ENCODE data around the gene HRC. TPM values are rescaled to one million over a fixed set of nuclear protein-coding genes. Genes with fewer than 3 reads are reported as not detected.

The HRC gene, protein sequence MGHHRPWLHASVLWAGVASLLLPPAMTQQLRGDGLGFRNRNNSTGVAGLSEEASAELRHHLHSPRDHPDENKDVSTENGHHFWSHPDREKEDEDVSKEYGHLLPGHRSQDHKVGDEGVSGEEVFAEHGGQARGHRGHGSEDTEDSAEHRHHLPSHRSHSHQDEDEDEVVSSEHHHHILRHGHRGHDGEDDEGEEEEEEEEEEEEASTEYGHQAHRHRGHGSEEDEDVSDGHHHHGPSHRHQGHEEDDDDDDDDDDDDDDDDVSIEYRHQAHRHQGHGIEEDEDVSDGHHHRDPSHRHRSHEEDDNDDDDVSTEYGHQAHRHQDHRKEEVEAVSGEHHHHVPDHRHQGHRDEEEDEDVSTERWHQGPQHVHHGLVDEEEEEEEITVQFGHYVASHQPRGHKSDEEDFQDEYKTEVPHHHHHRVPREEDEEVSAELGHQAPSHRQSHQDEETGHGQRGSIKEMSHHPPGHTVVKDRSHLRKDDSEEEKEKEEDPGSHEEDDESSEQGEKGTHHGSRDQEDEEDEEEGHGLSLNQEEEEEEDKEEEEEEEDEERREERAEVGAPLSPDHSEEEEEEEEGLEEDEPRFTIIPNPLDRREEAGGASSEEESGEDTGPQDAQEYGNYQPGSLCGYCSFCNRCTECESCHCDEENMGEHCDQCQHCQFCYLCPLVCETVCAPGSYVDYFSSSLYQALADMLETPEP
- total RNA-seq (2022; extraction: Qiagen RNA extraction): not detected in 5 replicates

GRCh38 chr19:49155005-49155819, at the start of gene HRC:
HRC (minus strand) TSS chr19:49155396; CDS start chr19:49155237, 159 bp downstream.

GRCh38 chr19:49157445-49158224, 2.4 kb upstream of the HRC start, which contains the start of gene TRPM4:
TRPM4 (plus strand) TSS chr19:49157792; CDS start chr19:49157867, 75 bp downstream.

GRCh38 chr19:49119411-49120324, 35.5 kb downstream of the HRC start, which contains the start of gene PPFIA3:
PPFIA3 (plus strand) TSS chr19:49119544; CDS start chr19:49127874, 8,330 bp downstream.

DNA sequence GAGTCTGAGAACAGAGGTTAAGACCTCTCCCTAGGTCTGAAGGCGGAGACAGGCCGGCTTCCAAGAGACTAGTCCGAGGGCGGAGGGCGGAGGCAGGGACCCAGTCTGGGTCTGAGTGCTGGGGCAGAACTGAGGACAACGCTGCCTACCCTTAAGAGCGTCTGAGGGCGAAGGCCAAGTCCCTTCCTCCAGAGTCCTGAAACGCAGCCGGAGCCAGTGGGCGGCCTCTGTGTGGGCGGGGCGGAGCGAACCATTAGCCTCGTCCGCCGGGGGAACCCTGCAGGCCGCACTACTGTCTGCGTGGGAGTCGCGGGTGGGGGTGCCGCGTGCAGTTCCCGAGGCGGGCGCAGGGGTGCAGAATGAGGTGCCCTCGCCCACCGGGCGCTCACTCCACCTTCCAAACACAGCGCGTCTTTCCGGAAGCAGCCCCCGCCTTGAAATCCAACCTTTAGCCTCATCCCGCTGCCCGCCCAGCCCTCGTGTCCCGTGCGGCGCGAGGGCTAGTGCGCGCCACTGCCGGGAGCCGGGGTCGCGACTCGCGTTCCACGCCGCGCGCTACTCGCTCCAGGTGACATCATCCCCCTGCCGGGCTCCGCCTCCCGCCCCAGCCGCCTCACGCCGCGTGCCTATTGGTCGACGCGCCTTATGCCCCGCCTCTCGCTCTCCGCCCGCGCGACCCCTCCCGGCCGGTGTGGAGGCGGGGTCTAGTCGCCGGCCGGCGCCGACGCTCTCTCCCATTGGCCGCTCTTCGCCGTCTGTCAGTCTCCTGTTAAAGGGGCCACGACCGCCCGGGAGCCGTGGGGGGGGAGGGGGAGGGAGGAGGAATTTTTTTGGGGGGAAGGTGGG, 36.4 kb downstream of the HRC start, which contains the start of gene C19orf73:
Gene C19orf73, minus strand, starts transcription at position 579 of the 846 bp plus-strand sequence. Its CDS starts 121 bp downstream, at position 458.

GRCh38 chr19:49113762-49114629, 41.2 kb downstream of the HRC start, which contains the start of gene LIN7B:
LIN7B (plus strand) TSS chr19:49114370; CDS start chr19:49114405, 35 bp downstream.

Other genes with a start within 250 kb of the HRC start
- gene DHDH, start 221.7 kb downstream of the HRC start, total RNA-seq (2022; extraction: Qiagen RNA extraction): 0.80 to 2.3 TPM (median 1.2 TPM) in 5 replicates
- gene BAX, start 200.5 kb downstream of the HRC start, total RNA-seq (2022; extraction: Qiagen RNA extraction): 272 to 378 TPM (median 341 TPM) in 5 replicates
- 17,118 to 23,794 TPM (median 18,268 TPM) in 5 replicates for gene FTL, start 190.1 kb downstream of the HRC start, total RNA-seq (2022; extraction: Qiagen RNA extraction)
- 18.8 to 23.7 TPM (median 19.5 TPM) in 5 replicates for gene GYS1, start 162.1 kb downstream of the HRC start, total RNA-seq (2022; extraction: Qiagen RNA extraction)
- gene RUVBL2, start 161.5 kb downstream of the HRC start, total RNA-seq (2022; extraction: Qiagen RNA extraction): 221 to 255 TPM (median 225 TPM) in 5 replicates
- not detected in 5 replicates for gene LHB, start 138.3 kb downstream of the HRC start, total RNA-seq (2022; extraction: Qiagen RNA extraction)
- 0.64 TPM in 1 of 5 replicates, not detected in the others for gene CGB3, start 131.1 kb downstream of the HRC start, total RNA-seq (2022; extraction: Qiagen RNA extraction)
- 0.44 TPM in 1 of 5 replicates, not detected in the others for gene CGB2, start 123.5 kb downstream of the HRC start, total RNA-seq (2022; extraction: Qiagen RNA extraction)
- not detected in 5 replicates for gene CGB1, start 118.5 kb downstream of the HRC start, total RNA-seq (2022; extraction: Qiagen RNA extraction)
- gene CGB5, start 111.5 kb downstream of the HRC start, total RNA-seq (2022; extraction: Qiagen RNA extraction): 0.38 to 0.85 TPM (median 0.62 TPM) in 4 of 5 replicates, not detected in the other
- gene CGB8, start 106.3 kb downstream of the HRC start, total RNA-seq (2022; extraction: Qiagen RNA extraction): 2.4 to 3.4 TPM (median 3.2 TPM) in 5 replicates
- gene CGB7, start 97.6 kb downstream of the HRC start, total RNA-seq (2022; extraction: Qiagen RNA extraction): 0.36 to 0.83 TPM (median 0.53 TPM) in 5 replicates
- 0.35 to 1.6 TPM (median 0.63 TPM) in 5 replicates for gene NTF4, start 90.6 kb downstream of the HRC start, total RNA-seq (2022; extraction: Qiagen RNA extraction)
- not detected in 5 replicates for gene KCNA7, start 82.7 kb downstream of the HRC start, total RNA-seq (2022; extraction: Qiagen RNA extraction)
- 286 to 352 TPM (median 322 TPM) in 5 replicates for gene SNRNP70, start 69.9 kb downstream of the HRC start, total RNA-seq (2022; extraction: Qiagen RNA extraction)
- gene LIN7B, start 41.0 kb downstream of the HRC start, total RNA-seq (2022; extraction: Qiagen RNA extraction): 5.5 to 8.7 TPM (median 7.2 TPM) in 5 replicates
- 1.2 to 2.4 TPM (median 1.6 TPM) in 5 replicates for gene C19orf73, start 36.3 kb downstream of the HRC start, total RNA-seq (2022; extraction: Qiagen RNA extraction)
- 4.7 to 9.0 TPM (median 8.0 TPM) in 5 replicates for gene PPFIA3, start 35.9 kb downstream of the HRC start, total RNA-seq (2022; extraction: Qiagen RNA extraction)
- gene TRPM4, start 2.4 kb upstream of the HRC start, total RNA-seq (2022; extraction: Qiagen RNA extraction): 8.4 to 11.5 TPM (median 9.5 TPM) in 5 replicates
- gene SLC6A16, start 169.8 kb upstream of the HRC start, total RNA-seq (2022; extraction: Qiagen RNA extraction): 0.64 to 1.7 TPM (median 1.4 TPM) in 5 replicates
- gene CD37, start 180.0 kb upstream of the HRC start, total RNA-seq (2022; extraction: Qiagen RNA extraction): not detected in 5 replicates
- gene TEAD2, start 207.0 kb upstream of the HRC start, total RNA-seq (2022; extraction: Qiagen RNA extraction): 14.1 to 20.5 TPM (median 17.5 TPM) in 5 replicates
- 0.11 to 1.1 TPM (median 0.59 TPM) in 5 replicates for gene DKKL1, start 208.5 kb upstream of the HRC start, total RNA-seq (2022; extraction: Qiagen RNA extraction)
- gene KASH5, start 232.9 kb upstream of the HRC start, total RNA-seq (2022; extraction: Qiagen RNA extraction): 0.06 TPM in 1 of 5 replicates, not detected in the others

Measured in A549 treated with Mapracorat at 1 μM for 4 hours (cell line).